HepG2 (cell line): ENCODE data around the gene KRABD2.

Source experiments
- ARNTL ChIP-seq: sonication (generic); formaldehyde crosslinking; IDR thresholded peaks from 2 replicates; pipeline ENCODE4 v1.4.0; 2020; ENCODE audit warnings: mild to moderate bottlenecking, missing genetic modification reagents
- BRD4 ChIP-seq: sonication (generic); formaldehyde crosslinking; IDR thresholded peaks from 2 replicates; pipeline ENCODE4 v1.4.0; 2020; ENCODE audit warnings: missing genetic modification reagents
- CHD4 ChIP-seq: fragments of 200-600 bp; sonication (generic); IDR thresholded peaks from 2 replicates; pipeline ENCODE4 v1.7.0; 2017; ENCODE audit warnings: mild to moderate bottlenecking, low read length, borderline replicate concordance
- DNMT3B ChIP-seq: conservative IDR thresholded peaks from 2 replicates; pipeline ENCODE4 v1.6.1; 2016; ENCODE audit warnings: missing biosample characterization, control low read depth
- GFI1 ChIP-seq: sonication (generic); formaldehyde crosslinking; IDR thresholded peaks from 2 replicates; pipeline ENCODE4 v1.5.0; 2020; ENCODE audit warnings: missing genetic modification reagents, mild to moderate bottlenecking, borderline replicate concordance
- KAT7 ChIP-seq: IDR thresholded peaks from 2 replicates; pipeline ENCODE4 v1.6.1; 2018; ENCODE audit warnings: borderline replicate concordance, missing compliant biosample characterization
- KDM5B ChIP-seq: sonication (generic); formaldehyde crosslinking; IDR thresholded peaks from 2 replicates; pipeline ENCODE4 v1.4.0; 2020; ENCODE audit warnings: missing genetic modification reagents, mild to moderate bottlenecking, borderline replicate concordance
- MTF2 ChIP-seq: sonication (generic); formaldehyde crosslinking; IDR thresholded peaks from 2 replicates; pipeline ENCODE4 v1.5.0; 2020; ENCODE audit warnings: missing genetic modification reagents, borderline replicate concordance
- NBN ChIP-seq: fragments of 450-650 bp; conservative IDR thresholded peaks from 2 replicates; pipeline ENCODE4 v1.6.1; 2017
- PBX3 ChIP-seq: sonication (generic); formaldehyde crosslinking; IDR thresholded peaks from 2 replicates; pipeline ENCODE4 v1.8.1; 2023; ENCODE audit warnings: missing genetic modification reagents, inconsistent platforms, borderline replicate concordance
- SIN3B ChIP-seq: fragments of 150-350 bp; IDR thresholded peaks from 2 replicates; pipeline ENCODE4 v1.6.1; 2014; ENCODE audit warnings: low read length
- SP2 ChIP-seq: sonication (generic); formaldehyde crosslinking; IDR thresholded peaks from 2 replicates; pipeline ENCODE4 v1.5.1; 2020; ENCODE audit warnings: mild to moderate bottlenecking, missing genetic modification reagents
- ZBTB34 ChIP-seq: sonication (generic); formaldehyde crosslinking; IDR thresholded peaks from 2 replicates; pipeline ENCODE4 v1.8.0; 2022; ENCODE audit warnings: mild to moderate bottlenecking, missing genetic modification reagents
- ZHX1 ChIP-seq: sonication (generic); formaldehyde crosslinking; IDR thresholded peaks from 2 replicates; pipeline ENCODE4 v1.8.1; 2022; ENCODE audit warnings: low read depth, mild to moderate bottlenecking, missing genetic modification reagents
- ZNF12 ChIP-seq: sonication (generic); formaldehyde crosslinking; IDR thresholded peaks from 2 replicates; pipeline ENCODE4 v1.5.0; 2020; ENCODE audit warnings: missing genetic modification reagents
- ZNF225 ChIP-seq: sonication (generic); formaldehyde crosslinking; IDR thresholded peaks from 2 replicates; pipeline ENCODE4 v1.4.0; 2020; ENCODE audit warnings: mild to moderate bottlenecking, missing genetic modification reagents
- ZNF256 ChIP-seq: sonication (generic); formaldehyde crosslinking; conservative IDR thresholded peaks from 2 replicates; pipeline ENCODE4 v1.4.0; 2020; ENCODE audit warnings: missing genetic modification reagents
- ZNF510 ChIP-seq: sonication (generic); formaldehyde crosslinking; IDR thresholded peaks from 2 replicates; pipeline ENCODE4 v1.4.0; 2020; ENCODE audit warnings: low read depth, mild to moderate bottlenecking, missing genetic modification reagents
- ZNF543 ChIP-seq: sonication (generic); formaldehyde crosslinking; IDR thresholded peaks from 2 replicates; pipeline ENCODE4 v1.4.0; 2020; ENCODE audit warnings: mild to moderate bottlenecking, missing genetic modification reagents
- ZNF567 ChIP-seq: sonication (generic); formaldehyde crosslinking; IDR thresholded peaks from 2 replicates; pipeline ENCODE4 v1.8.1; 2023; ENCODE audit warnings: mild to moderate bottlenecking, missing genetic modification reagents, borderline replicate concordance
- ZNF615 ChIP-seq: sonication (generic); formaldehyde crosslinking; IDR thresholded peaks from 2 replicates; pipeline ENCODE4 v1.5.0; 2020; ENCODE audit warnings: mild to moderate bottlenecking, missing genetic modification reagents, borderline replicate concordance
- ZNF660 ChIP-seq: sonication (generic); formaldehyde crosslinking; IDR thresholded peaks from 2 replicates; pipeline ENCODE4 v1.5.1; 2020; ENCODE audit warnings: mild to moderate bottlenecking, low read depth, missing genetic modification reagents, borderline replicate concordance
- ZNF678 ChIP-seq: sonication (generic); formaldehyde crosslinking; IDR thresholded peaks from 2 replicates; pipeline ENCODE4 v1.4.0; 2020; ENCODE audit warnings: mild to moderate bottlenecking, missing genetic modification reagents
- ZNF703 ChIP-seq: sonication (generic); formaldehyde crosslinking; IDR thresholded peaks from 2 replicates; pipeline ENCODE4 v1.5.1; 2020; ENCODE audit warnings: missing genetic modification reagents, mild to moderate bottlenecking, moderate library complexity, borderline replicate concordance
- ZNF766 ChIP-seq: sonication (generic); formaldehyde crosslinking; IDR thresholded peaks from 2 replicates; pipeline ENCODE4 v1.5.0; 2020; ENCODE audit warnings: missing genetic modification reagents, borderline replicate concordance
- ZNF777 ChIP-seq: sonication (generic); formaldehyde crosslinking; IDR thresholded peaks from 2 replicates; pipeline ENCODE4 v1.4.0; 2020; ENCODE audit warnings: missing genetic modification reagents
- ZNF781 ChIP-seq: sonication (generic); formaldehyde crosslinking; IDR thresholded peaks from 2 replicates; pipeline ENCODE4 v1.5.1; 2020; ENCODE audit warnings: borderline replicate concordance, mild to moderate bottlenecking, missing genetic modification reagents; ENCODE audit errors: not compliant biosample characterization

The KRABD2 gene

GRCh38 chr17:8382880-8383142 lies 6.3 kb upstream of the KRABD2 start (continued):
- TF ChIP-seq ZNF567 (0 out of 2 replicates have a peak, but pooled peaks have one; percentile 24), ARNTL (CRISPR knock-in tag) (0 out of 2 replicates have a peak, but pooled peaks have one; percentile 14), SIN3B (no peak), ZNF256 (0 out of 2 replicates have a peak, but pooled peaks have one; percentile 59), ZNF777 (no peak), ZNF12 (0 out of 2 replicates have a peak, but pooled peaks have one; percentile 11), PBX3 (CRISPR knock-in tag) (0 out of 2 replicates have a peak, but pooled peaks have one; percentile 23), ZNF225 (CRISPR knock-in tag) (peak; percentile 79; the same call in 1 of the 2 replicates), ZNF660 (CRISPR knock-in tag) (no peak), ZNF766 (no peak), ZNF781 (peak; percentile 40), KDM5B (CRISPR knock-in tag) (peak; percentile 4; the same call in 1 of the 2 replicates), ZNF615 (CRISPR knock-in tag) (0 out of 2 replicates have a peak, but pooled peaks have one; percentile 35), MTF2 (CRISPR knock-in tag) (0 out of 2 replicates have a peak, but pooled peaks have one; percentile 6), ZNF678 (0 out of 2 replicates have a peak, but pooled peaks have one; percentile 36), KAT7 (CRISPR knock-in tag) (no peak), CHD4 (no peak), ZNF543 (CRISPR knock-in tag) (peak; percentile 37; the same call in 1 of the 2 replicates), GFI1 (CRISPR knock-in tag) (0 out of 2 replicates have a peak, but pooled peaks have one; percentile 12), NBN (no peak), ZBTB34 (peak; percentile 67; the same call in 1 of the 2 replicates), ZHX1 (CRISPR knock-in tag) (no peak), ZNF510 (CRISPR knock-in tag) (peak; percentile 76; the same call in 1 of the 2 replicates), ZNF703 (CRISPR knock-in tag) (0 out of 2 replicates have a peak, but pooled peaks have one; percentile 9), DNMT3B (CRISPR knock-in tag) (no peak), SP2 (CRISPR knock-in tag) (peak; percentile 50; the same call in 1 of the 2 replicates), BRD4 (CRISPR knock-in tag) (peak; percentile 89; the same call in 1 of the 2 replicates)
